SK-N-SH (cell line): Measurements from ENCODE around the gene PYY.

Experiments
- CHD2 ChIP-seq: fragments of 150-350 bp; IDR thresholded peaks from 2 replicates; pipeline ENCODE4 v1.6.1; 2018; ENCODE audit warnings: low read length; ENCODE audit not compliant: partially characterized antibody
- ELF1 ChIP-seq: IDR thresholded peaks from 2 replicates; pipeline ENCODE4 v1.4.0; 2012
- EP300 ChIP-seq, 2 experiments: IDR thresholded peaks; 2 replicates each; pipeline versions ENCODE4 v1.4.0 to v1.6.1; 2012; ENCODE audit warnings: borderline replicate concordance in 1 of 2, low read depth in 1 of 2, low read length in 1 of 2
- GABPA ChIP-seq: IDR thresholded peaks from 2 replicates; pipeline ENCODE4 v1.4.0; 2012; ENCODE audit warnings: low read depth, mild to moderate bottlenecking
- JUND ChIP-seq: IDR thresholded peaks from 2 replicates; pipeline ENCODE4 v1.4.0; 2012
- POLR2AphosphoS5 ChIP-seq: IDR thresholded peaks from 2 replicates; pipeline ENCODE4 v1.6.1; 2012; ENCODE audit warnings: low read depth, low read length
- RAD21 ChIP-seq: IDR thresholded peaks from 2 replicates; pipeline ENCODE4 v1.6.1; 2012; ENCODE audit warnings: mild to moderate bottlenecking, low read length
- RXRA ChIP-seq: IDR thresholded peaks from 2 replicates; pipeline ENCODE4 v1.4.0; 2012; ENCODE audit warnings: low read depth, mild to moderate bottlenecking, borderline replicate concordance
- TF ChIP-seq, protein P1 (sequence below): fragments of 200-600 bp; sonication (generic); IDR thresholded peaks from 2 replicates; pipeline ENCODE4 v1.6.1; 2017; ENCODE audit warnings: antibody characterized with exemption, mild to moderate bottlenecking, moderate library complexity
- TF ChIP-seq, protein P2 (sequence below): IDR thresholded peaks from 2 replicates; pipeline ENCODE4 v1.6.1; 2012; ENCODE audit warnings: mild to moderate bottlenecking, low read depth, low read length, moderate library complexity
- TF ChIP-seq, protein P3 (sequence below): IDR thresholded peaks from 2 replicates; pipeline ENCODE4 v1.4.0; 2012; ENCODE audit warnings: low read depth, borderline replicate concordance
- TF ChIP-seq, protein P4 (sequence below): IDR thresholded peaks from 2 replicates; pipeline ENCODE4; 2012
- TF ChIP-seq, protein P5 (sequence below): fragments of 150-350 bp; IDR thresholded peaks from 2 replicates; pipeline ENCODE4 v1.6.1; 2017; ENCODE audit warnings: antibody characterized with exemption, low read length, low read depth, borderline replicate concordance

DNA sequence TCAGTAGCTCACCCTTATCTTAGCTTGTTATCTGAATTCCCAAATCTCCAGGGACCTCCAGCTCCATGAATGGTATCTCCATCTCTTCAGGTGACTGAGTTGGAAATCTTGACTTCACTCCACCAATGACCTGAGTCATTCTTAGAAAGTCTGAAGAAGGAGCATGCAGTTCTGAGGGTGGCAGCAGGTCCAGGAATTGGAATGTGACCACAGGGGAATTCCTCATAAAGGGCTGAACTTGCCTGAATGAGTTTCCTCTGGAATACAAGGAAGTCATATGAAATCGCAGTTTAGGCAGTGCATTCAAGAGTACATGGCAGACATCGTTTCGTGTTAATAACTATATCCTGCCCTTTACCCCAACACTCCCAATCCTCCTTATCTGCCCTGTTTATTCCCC lies 12.5 kb upstream of the PYY start:
- TF ChIP-seq, protein P1, sequence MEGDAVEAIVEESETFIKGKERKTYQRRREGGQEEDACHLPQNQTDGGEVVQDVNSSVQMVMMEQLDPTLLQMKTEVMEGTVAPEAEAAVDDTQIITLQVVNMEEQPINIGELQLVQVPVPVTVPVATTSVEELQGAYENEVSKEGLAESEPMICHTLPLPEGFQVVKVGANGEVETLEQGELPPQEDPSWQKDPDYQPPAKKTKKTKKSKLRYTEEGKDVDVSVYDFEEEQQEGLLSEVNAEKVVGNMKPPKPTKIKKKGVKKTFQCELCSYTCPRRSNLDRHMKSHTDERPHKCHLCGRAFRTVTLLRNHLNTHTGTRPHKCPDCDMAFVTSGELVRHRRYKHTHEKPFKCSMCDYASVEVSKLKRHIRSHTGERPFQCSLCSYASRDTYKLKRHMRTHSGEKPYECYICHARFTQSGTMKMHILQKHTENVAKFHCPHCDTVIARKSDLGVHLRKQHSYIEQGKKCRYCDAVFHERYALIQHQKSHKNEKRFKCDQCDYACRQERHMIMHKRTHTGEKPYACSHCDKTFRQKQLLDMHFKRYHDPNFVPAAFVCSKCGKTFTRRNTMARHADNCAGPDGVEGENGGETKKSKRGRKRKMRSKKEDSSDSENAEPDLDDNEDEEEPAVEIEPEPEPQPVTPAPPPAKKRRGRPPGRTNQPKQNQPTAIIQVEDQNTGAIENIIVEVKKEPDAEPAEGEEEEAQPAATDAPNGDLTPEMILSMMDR = no peak
- TF ChIP-seq GABPA (no peak), JUND (no peak), EP300 (IDR thresholded peaks at IDR 0.05; ENCODE audit: borderline replicate concordance in 1 of 2, low read depth in 1 of 2, low read length in 1 of 2) (no peak), RXRA (no peak), ELF1 (no peak), RAD21 (no peak), POLR2AphosphoS5 (no peak), CHD2 (no peak)
- TF ChIP-seq, protein P2, sequence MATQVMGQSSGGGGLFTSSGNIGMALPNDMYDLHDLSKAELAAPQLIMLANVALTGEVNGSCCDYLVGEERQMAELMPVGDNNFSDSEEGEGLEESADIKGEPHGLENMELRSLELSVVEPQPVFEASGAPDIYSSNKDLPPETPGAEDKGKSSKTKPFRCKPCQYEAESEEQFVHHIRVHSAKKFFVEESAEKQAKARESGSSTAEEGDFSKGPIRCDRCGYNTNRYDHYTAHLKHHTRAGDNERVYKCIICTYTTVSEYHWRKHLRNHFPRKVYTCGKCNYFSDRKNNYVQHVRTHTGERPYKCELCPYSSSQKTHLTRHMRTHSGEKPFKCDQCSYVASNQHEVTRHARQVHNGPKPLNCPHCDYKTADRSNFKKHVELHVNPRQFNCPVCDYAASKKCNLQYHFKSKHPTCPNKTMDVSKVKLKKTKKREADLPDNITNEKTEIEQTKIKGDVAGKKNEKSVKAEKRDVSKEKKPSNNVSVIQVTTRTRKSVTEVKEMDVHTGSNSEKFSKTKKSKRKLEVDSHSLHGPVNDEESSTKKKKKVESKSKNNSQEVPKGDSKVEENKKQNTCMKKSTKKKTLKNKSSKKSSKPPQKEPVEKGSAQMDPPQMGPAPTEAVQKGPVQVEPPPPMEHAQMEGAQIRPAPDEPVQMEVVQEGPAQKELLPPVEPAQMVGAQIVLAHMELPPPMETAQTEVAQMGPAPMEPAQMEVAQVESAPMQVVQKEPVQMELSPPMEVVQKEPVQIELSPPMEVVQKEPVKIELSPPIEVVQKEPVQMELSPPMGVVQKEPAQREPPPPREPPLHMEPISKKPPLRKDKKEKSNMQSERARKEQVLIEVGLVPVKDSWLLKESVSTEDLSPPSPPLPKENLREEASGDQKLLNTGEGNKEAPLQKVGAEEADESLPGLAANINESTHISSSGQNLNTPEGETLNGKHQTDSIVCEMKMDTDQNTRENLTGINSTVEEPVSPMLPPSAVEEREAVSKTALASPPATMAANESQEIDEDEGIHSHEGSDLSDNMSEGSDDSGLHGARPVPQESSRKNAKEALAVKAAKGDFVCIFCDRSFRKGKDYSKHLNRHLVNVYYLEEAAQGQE = no peak
- TF ChIP-seq, protein P3, sequence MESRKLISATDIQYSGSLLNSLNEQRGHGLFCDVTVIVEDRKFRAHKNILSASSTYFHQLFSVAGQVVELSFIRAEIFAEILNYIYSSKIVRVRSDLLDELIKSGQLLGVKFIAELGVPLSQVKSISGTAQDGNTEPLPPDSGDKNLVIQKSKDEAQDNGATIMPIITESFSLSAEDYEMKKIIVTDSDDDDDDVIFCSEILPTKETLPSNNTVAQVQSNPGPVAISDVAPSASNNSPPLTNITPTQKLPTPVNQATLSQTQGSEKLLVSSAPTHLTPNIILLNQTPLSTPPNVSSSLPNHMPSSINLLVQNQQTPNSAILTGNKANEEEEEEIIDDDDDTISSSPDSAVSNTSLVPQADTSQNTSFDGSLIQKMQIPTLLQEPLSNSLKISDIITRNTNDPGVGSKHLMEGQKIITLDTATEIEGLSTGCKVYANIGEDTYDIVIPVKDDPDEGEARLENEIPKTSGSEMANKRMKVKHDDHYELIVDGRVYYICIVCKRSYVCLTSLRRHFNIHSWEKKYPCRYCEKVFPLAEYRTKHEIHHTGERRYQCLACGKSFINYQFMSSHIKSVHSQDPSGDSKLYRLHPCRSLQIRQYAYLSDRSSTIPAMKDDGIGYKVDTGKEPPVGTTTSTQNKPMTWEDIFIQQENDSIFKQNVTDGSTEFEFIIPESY = no peak
- TF ChIP-seq, protein P4, sequence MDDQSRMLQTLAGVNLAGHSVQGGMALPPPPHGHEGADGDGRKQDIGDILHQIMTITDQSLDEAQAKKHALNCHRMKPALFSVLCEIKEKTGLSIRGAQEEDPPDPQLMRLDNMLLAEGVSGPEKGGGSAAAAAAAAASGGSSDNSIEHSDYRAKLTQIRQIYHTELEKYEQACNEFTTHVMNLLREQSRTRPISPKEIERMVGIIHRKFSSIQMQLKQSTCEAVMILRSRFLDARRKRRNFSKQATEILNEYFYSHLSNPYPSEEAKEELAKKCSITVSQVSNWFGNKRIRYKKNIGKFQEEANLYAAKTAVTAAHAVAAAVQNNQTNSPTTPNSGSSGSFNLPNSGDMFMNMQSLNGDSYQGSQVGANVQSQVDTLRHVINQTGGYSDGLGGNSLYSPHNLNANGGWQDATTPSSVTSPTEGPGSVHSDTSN = no peak
- TF ChIP-seq, protein P5, sequence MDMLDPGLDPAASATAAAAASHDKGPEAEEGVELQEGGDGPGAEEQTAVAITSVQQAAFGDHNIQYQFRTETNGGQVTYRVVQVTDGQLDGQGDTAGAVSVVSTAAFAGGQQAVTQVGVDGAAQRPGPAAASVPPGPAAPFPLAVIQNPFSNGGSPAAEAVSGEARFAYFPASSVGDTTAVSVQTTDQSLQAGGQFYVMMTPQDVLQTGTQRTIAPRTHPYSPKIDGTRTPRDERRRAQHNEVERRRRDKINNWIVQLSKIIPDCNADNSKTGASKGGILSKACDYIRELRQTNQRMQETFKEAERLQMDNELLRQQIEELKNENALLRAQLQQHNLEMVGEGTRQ = no peak
